ENCODE results near the gene ZNF274.

Gene ZNF274

GRCh38 chr19:58203814-58204475 lies 21.1 kb downstream of the ZNF274 start:
- TF ChIP-seq CTCF (IDR thresholded peaks at IDR 0.05): no peak
- no peaks in the 10 kb centered on the region for H3K4me1 ChIP-seq (ENCODE audit: control insufficient read depth in 1 of 2, insufficient read depth in 1 of 2, low read depth in 1 of 2, low read length in 1 of 2)
- H3K4me3 ChIP-seq (ENCODE audit: low read depth in 1 of 2, low read length in 1 of 2): no peak overlapping the region
- H3K36me3 ChIP-seq: peaks cover 42% of the 10 kb centered on the region
- H3K9me3 ChIP-seq: peaks cover 97% of the 10 kb centered on the region
- no peak overlapping the region for H3K27ac ChIP-seq
- no peaks in the 10 kb centered on the region for H3K27me3 ChIP-seq

- no peak for TF ChIP-seq CTCF (IDR thresholded peaks at IDR 0.05)
- no peaks in the 10 kb centered on the region for H3K27me3 ChIP-seq
These were observed 21.7 kb downstream of the ZNF274 start for GRCh38 chr19:58204566-58204965.

DNA sequence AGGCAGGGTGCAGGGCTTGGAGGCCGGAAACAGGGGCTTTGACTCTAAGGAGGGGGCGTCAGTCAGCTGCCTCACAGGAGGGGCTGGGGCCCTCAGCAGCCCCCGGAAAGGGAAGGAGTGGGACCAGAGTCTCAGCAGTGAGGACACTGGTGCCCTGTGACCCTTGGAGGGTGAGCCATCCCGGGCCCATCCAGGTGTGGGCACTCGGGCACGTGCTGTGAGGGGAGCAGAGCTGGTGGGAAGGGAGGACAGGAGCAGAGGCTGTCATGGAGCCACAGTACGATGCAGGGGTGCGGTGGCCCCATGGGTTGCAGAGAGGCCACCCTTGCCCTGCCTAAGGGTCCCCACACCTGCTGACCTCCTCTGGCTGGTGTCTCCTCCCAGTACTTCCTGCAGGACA lies 26.7 kb downstream of the ZNF274 start:
- Histone ChIP-seq H3K36me3 (peaks cover 70% of the 10 kb centered on the region), H3K9me3 (peaks cover 99% of the 10 kb centered on the region), H3K4me3 (ENCODE audit: low read depth in 1 of 2, low read length in 1 of 2) (no peak overlapping the region), H3K27me3 (no peaks in the 10 kb centered on the region), H3K4me1 (ENCODE audit: control insufficient read depth in 1 of 2, insufficient read depth in 1 of 2, low read depth in 1 of 2, low read length in 1 of 2) (no peaks in the 10 kb centered on the region), H3K27ac (no peak overlapping the region)
- no peak for TF ChIP-seq CTCF (IDR thresholded peaks at IDR 0.05)

More at GRCh38 chr19:58204566-58204965, 21.7 kb downstream of the ZNF274 start:
- Histone ChIP-seq H3K4me3 (ENCODE audit: low read depth in 1 of 2, low read length in 1 of 2) (no peak overlapping the region), H3K9me3 (peaks cover 97% of the 10 kb centered on the region), H3K4me1 (ENCODE audit: control insufficient read depth in 1 of 2, insufficient read depth in 1 of 2, low read depth in 1 of 2, low read length in 1 of 2) (no peaks in the 10 kb centered on the region), H3K27ac (no peak overlapping the region), H3K36me3 (peaks cover 48% of the 10 kb centered on the region)

GRCh38 chr19:58212336-58213074 lies 29.6 kb downstream of the ZNF274 start:
- TF ChIP-seq CTCF (IDR thresholded peaks at IDR 0.05): no peak
- Histone ChIP-seq H3K4me3 (ENCODE audit: low read depth in 1 of 2, low read length in 1 of 2) (no peak overlapping the region), H3K27me3 (no peaks in the 10 kb centered on the region), H3K4me1 (ENCODE audit: control insufficient read depth in 1 of 2, insufficient read depth in 1 of 2, low read depth in 1 of 2, low read length in 1 of 2) (no peaks in the 10 kb centered on the region), H3K36me3 (peaks cover 56% of the 10 kb centered on the region), H3K27ac (no peak overlapping the region), H3K9me3 (peaks cover 84% of the 10 kb centered on the region)

- peaks cover 79% of the 10 kb centered on the region for H3K9me3 ChIP-seq
- TF ChIP-seq CTCF (IDR thresholded peaks at IDR 0.05): no peak
- no peaks in the 10 kb centered on the region for H3K27me3 ChIP-seq
- H3K4me3 ChIP-seq (ENCODE audit: low read depth in 1 of 2, low read length in 1 of 2): no peak overlapping the region
- peaks cover 51% of the 10 kb centered on the region for H3K36me3 ChIP-seq
- no peaks in the 10 kb centered on the region for H3K4me1 ChIP-seq (ENCODE audit: control insufficient read depth in 1 of 2, insufficient read depth in 1 of 2, low read depth in 1 of 2, low read length in 1 of 2)
- H3K27ac ChIP-seq: no peak overlapping the region
These were observed 30.2 kb downstream of the ZNF274 start for GRCh38 chr19:58213075-58213369.

Data from neutrophil (primary cell).